GM10266 (cell line): ENCODE measurements around the gene ATP7B.

Source experiments
- DNase-seq: peaks from one replicate; pipeline ENCODE4 v3.0.0; 2012; ENCODE audit errors: extremely low spot score
- CTCF ChIP-seq: IDR thresholded peaks from 2 replicates; pipeline ENCODE4 v1.5.1; 2012; ENCODE audit warnings: mild to moderate bottlenecking, low read depth; ENCODE audit not compliant: control insufficient read depth, insufficient read depth; ENCODE audit errors: missing control alignments

ATP7B gene

GRCh38 chr13:51999921-52000320, 11.3 kb downstream of the ATP7B start:
- no peak for TF ChIP-seq CTCF
- no peak for DNase-seq

DNA sequence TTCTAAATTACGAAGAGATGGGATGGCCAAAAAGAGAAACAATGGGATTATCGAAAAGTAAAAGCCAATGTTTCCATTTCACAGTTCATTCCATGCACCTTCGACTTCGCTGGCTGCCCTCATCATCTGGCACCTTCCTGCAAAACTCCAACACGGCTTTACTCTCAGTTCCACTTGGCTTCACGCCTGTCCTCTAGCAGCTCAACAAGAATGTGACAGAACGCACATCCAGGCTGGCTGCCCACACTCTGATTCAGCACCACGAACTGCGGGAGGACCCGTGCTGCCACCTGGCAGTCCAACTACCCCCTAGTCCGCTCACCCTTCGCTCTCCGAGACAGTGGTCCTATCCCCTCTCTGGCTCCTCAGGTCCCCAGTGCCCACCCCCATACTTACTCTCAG, 11.7 kb downstream of the ATP7B start:
- DNase-seq, result no peak
- TF ChIP-seq CTCF, result no peak

GRCh38 chr13:51998723-51999509, 12.3 kb downstream of the ATP7B start:
- no peak for DNase-seq
- TF ChIP-seq CTCF, result no peak

- TF ChIP-seq CTCF, result no peak
- DNase-seq, result no peak
Measured at GRCh38 chr13:51997641-51998330, 13.5 kb downstream of the ATP7B start.

GRCh38 chr13:51997186-51997585, 14.1 kb downstream of the ATP7B start:
- no peak for DNase-seq
- TF ChIP-seq CTCF, result no peak

- no peak for DNase-seq
- no peak for TF ChIP-seq CTCF
Measured at GRCh38 chr13:51996641-51997040, 14.6 kb downstream of the ATP7B start.

- DNase-seq, result no peak
Measured at GRCh38 chr13:51995677-51996551, 15.3 kb downstream of the ATP7B start.

More at GRCh38 chr13:51995677-51996551, 15.3 kb downstream of the ATP7B start:
- TF ChIP-seq CTCF, result no peak
